Activated CD8-positive, alpha-beta memory T cell treated with anti-CD3 and anti-CD28 coated beads, Interleukin-2, amount 50 U/mL, for 1 hour (primary cell): ENCODE measurements around the gene IGSF3.

Source experiments
- DNase-seq: peaks from one replicate; pipeline ENCODE4 v3.0.0-alpha.2; 2020; ENCODE audit errors: extremely low read depth

The IGSF3 gene

DNA sequence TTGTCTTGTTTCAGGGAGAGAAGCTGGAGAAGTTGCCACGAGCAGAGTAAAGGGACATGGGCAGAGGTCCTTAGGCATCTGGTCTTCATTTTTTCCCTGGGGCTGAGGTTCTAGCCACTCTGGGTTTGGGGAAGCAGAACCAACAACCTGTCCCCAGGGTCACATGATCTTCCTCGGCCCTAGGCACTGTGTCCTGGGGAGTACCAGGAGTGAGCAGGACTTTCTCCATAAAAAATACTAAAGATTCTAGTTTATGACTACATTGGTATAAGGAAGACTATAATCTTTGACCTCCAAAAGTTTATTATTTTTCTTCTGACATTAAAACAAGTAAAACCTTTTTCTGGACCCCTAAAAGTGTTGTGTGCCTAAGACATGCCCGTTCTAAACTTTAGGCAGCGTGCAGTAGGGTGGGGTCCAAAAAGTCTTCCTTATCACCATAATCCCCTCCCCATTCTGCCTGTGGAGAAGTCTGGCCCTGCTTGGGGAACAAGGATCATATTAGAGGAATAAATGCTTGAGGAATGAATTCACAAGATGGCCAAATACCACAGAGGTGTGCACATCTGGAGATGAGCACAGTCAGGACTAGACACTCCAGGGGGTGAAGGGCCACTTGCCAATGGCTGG is 19.3 kb upstream of the IGSF3 start:
- DNase-seq: no peak

DNA sequence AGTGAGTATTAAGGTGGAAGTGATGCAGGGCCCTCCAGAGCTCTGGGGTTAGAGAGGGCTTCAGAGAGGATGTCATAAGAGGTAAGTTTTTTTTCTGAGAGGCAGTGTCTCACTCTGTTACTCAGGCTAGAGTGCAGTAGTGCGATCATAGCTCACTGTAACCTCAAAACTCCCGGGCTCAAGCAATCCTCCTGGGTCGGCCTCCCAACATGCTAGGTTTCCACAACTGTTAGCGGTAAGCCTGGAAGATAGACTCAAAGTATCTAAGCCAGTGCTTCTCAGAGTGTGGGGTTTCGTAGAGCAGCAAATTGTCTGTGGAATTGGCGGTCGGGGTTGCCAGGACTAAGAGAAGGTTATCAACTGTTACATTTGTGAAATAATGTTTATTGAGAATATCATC is 18.6 kb upstream of the IGSF3 start:
- no peak for DNase-seq

DNA sequence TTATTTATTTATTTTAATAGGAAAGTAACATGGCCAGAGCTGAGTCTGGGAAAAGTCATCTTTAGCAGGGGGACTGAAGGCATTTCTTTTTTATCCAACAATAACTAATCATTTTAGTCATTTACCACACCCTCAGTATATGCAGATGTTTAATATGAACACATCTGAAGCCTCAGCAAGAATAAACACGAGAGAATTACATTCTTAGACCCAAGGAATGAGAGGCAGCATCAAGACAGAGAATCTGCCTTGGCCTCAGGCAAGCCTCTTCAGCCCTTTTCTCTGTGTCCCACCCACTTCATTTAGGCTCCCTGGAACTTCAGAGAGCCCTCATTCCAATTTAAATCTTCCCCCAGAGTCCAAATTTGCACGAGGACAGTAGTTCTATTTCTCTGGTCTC is 17.0 kb upstream of the IGSF3 start:
- no peak for DNase-seq

DNA sequence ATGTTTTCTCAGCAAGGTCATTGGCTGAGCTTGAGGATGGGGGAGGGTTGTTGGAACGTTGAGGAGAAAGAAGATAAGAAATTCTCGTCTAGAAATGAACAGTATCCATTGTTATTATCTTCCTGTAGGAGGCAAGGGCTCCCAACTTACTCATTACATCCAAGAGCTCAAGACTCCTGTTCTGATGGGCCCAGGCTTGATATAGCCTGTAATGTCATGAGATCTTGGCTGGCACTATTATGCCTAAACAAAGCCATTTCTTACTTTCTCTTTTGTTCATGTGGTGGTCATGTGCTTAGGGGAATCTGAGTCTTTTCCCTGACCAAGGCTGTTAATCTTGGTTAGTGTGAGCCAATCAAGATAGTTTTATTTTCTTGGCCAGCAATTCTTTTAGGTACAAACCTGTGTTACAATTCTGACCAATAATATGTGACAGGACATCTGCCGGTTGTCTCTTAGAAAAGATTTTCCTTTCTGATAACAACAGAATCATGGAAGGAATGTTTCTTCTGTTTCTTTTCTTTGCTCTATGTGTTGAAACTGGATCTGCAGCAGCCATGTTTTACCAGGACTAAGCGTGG is 15.2 kb upstream of the IGSF3 start:
- no peak for DNase-seq

DNA sequence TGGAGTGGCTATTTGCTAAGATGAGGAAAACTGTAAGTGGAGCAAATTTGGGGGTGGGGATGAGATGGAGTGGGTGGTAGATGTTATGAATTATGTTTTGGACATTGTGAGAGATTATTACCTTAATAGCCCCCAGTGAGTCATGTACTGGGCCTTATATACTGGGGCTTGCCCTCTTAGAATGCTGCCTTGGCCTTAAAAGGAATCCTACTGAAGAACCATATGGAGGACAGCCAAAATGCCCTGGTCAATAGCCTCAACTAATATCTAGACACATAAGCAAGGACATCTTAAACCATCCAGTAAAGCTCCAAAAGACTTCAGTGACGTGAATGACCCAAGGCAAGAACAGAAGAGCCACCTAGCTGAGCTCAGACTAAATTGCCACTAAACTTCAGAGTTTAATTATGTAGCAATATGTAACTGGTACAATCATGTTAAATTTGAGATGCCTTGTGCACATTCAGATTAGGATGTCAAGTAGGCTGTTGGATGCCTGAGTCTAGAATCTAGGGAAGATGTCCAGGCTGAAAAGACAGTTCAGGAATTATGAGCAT is 13.9 kb upstream of the IGSF3 start:
- no peak for DNase-seq

DNA sequence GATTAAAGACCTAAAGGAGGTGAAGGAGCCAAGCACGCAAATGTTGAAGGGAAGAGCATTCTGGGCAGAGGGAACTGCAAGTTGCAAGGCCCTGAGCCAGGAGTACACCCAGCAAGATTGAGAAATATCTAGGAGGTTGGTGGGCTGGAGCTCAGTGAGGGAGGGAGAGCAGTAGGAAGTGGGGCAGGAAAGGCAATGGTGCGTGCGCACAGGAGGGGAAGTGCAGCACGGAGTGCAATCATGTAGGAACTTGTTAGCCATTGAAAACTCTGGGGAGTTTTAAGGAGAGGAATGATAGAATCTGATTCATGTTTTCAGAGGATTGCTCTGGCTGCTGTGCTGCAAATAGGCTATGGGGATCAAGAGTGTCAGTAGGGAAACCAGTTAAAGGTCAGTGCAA is 13.2 kb upstream of the IGSF3 start:
- DNase-seq: no peak

DNA sequence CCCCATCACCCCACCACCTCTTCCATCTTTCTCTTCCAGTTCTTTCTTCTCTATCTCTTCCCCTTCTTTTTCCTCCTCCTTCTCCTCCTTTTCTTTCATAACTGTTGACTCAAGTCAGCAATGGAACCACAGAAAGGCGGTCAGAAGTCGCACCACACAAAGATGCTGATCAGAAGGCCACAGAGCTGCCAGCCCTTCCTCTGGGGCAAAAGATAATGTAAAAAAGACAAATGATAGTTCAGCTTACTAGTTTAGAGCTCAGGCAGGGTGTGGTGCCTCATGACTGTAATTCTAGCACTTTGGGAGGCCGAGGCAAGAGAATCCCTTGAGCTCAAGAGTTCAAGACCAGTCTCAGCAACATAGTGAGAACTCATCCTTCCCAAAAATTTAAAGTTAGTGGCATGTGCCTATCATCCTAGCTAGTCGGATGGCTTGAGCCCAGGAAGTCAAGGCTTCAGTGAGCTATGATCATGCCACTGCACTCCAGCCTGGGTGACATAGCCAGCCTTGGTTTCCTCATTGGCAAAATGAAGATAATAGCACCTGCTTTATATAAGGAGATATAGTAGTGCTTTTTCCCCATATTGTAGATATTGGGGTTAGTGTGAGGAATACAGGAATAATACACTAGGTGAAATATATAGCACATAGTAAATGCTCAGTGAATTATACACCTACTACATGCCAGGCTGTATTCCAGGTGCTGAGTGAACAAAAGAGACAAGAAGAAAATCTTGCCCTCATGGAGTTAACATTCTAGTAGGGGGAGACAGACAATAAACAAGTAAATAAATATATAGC is 12.5 kb upstream of the IGSF3 start:
- no peak for DNase-seq

DNA sequence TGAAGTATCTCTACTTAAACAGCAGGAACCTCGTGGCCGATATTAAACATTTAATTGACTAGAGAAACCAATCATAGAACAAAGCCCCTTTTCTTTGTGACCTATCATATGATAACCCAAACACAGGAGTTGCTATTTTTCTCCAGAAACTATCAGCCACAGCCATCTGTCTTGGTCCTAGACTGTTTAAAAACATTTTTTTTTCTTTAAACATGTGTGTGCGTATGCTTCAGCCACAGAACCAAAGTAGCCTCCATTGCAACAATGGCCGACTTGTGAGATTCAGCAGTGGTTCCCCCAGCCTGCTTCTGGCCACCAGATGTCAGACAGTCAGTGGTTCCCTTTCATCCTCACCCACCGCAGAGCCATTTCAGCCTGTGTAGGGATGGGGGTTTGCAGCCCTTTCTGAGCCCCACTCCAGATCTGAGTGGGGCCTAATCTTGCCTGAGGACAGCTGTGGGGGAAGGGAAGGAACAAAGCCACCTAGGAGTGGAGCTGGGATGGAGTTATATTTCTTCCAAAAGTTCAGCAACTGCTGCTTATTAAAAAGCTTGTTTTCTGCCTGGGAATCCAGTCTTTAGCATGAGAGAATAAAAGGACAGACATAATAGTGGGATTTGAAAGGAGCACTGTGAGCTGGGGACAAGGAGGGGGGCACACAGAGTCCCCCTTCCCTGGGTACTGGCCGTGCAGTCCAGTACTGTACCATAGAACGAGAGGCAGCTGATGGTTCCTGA is 11.7 kb upstream of the IGSF3 start:
- no peak for DNase-seq

DNA sequence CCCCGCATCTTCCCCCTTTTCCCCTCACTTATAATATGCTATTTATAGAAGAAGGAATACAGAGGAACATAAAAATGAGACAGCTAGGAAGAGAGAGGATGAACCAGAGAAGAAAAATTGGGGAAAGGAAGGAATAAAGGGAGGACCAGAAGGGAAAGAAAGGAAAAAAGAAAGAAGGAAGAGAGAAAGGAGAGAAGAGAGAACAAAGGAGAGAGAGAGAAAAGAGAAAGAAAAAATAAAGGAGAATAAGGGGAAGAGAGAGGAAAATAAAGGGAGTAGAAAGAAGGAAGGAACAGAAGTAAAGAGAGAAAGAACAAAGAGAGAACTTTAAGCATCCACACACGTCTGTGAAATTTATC is 11.2 kb upstream of the IGSF3 start:
- no peak for DNase-seq

DNA sequence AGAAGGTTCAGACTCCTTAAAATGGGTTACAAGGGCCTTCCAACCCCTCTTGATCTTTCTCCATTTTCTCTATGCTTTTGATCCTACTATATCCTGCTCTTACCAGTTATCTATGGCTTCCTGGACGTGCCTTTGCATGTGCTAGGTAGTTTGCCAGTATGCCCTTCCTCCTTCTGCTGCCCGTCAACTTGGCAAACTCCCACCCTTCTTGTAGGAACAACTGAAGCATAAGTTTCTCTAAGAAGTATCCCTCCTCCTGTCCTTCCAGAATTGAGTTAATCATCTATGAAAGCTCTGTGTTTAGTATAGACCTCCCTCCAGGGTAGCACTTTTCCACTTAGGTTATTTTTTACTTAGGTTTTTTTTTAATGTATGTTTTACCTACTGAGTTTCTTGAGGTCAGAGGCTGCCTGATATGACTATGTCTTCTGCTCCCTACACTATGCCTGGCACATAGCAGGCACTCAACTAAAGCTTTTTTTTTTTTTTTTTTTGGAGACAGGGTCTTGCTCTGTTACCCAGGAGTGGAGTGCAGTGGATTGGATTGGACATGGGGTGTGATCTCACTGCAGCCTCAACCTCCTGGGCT is 10.0 kb upstream of the IGSF3 start:
- DNase-seq: no peak

DNA sequence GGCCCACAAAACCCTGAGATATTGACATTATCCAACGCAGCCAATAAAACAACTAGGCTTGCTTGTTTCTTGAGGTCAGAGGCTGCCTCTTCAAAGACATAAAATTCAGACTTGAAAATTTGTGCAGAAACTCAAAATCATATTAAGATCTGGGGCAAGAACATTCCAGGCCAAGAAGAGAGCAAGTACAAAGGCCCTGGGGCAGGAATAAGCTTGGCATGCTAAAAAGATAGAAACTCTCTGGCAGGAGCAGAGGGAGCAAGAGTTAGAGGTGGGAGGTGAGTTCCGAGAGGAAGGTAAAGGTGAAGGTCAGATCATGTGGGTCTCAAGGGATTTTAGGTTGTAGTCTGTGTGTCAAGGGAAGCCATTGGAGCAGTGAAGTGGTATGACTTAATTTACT is 8.8 kb upstream of the IGSF3 start:
- no peak for DNase-seq

DNA sequence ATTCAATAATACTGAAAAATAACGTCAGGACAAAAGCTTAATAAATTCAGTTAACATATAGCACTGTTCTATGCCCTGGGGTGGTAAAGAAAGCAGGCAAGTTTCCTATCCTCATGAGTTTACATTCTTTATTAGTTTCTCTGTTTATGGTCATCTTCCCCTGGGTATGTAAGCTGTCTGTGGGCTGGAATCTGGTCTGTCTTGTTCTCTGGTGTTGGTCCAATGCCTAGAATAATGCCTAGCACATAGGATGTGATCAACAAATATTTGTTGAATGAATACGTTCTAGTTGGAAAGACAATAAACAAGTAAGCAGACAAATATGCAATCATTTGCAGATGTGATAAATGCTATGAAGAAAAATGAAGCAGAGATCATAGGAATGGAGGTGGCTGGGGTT is 7.2 kb upstream of the IGSF3 start:
- no peak for DNase-seq

DNA sequence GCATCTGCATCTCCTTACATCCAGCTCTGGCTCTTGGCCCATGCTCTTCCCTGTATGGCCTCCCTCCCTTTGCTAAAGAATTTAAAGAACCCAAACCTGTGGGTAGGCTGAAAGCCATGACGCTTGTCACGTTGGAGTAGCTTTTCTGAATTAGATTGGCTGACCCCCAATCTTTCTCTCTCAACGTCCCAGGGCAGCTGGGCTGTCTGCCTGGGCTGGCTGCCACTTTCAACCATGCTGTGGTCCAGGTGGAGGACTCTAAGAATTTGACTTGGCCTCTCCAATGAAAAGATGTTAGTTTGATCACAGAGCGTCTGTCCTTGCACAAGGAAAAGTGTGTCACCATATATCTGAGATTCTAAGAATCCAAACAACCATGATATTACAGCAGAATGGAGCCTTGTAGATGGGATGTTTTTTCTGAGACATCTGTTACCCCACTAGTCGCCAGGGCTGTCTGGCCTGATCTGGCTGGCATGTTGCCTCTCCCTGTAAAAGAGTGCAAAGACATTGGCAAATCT is 6.5 kb upstream of the IGSF3 start:
- no peak for DNase-seq

DNA sequence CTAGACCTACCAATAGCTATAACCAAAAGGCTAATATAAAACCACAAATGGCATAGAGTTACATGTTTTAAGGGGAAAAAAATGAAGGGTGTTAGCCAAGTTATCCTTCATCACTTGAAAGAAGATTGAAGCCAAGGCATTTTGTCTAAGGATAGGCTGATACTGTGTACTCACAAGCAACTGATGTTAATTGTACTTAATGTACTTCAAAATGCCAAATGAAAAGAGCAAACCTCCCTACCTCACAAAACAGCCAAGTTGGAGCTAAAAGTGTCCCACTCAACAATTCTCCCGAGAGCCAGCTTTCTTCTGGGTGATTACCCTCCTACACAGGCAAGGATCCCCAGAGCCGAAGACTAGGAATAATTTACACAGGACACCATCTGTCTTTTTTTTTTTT is 4.4 kb upstream of the IGSF3 start:
- no peak for DNase-seq

DNA sequence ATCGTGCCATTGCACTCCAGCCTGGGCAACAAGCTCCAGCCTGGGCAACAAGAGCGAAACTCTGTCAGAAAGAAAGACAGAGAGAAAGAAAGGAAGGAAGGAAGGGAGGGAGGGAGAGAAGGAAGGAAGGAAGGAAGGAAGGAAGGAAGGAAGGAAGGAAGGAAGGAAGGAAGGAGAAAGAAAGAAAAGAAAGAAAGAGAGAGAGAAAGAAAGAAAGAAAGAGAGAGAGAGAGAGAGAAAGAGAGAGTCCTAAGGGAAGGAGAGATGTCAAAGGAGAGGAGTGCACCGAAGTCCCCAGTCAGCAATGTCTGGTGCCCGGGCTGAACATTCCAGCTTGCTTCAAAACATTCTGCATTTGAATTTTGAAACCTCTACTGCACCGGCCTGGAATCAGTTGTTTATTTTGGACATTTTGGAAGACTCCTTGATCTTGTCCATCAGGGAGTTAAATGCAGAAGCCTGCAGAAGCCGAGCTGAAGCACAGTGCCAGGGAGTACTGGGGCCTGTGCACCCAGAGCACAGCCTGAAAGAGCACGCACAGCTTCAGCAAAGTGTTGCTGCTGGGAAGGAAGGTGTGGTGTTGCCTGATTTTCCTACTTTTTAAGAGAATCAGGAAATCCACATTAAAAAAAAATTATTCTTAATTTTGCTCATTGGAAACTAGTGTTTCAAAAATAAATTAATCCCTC is 3.7 kb upstream of the IGSF3 start:
- no peak for DNase-seq

DNA sequence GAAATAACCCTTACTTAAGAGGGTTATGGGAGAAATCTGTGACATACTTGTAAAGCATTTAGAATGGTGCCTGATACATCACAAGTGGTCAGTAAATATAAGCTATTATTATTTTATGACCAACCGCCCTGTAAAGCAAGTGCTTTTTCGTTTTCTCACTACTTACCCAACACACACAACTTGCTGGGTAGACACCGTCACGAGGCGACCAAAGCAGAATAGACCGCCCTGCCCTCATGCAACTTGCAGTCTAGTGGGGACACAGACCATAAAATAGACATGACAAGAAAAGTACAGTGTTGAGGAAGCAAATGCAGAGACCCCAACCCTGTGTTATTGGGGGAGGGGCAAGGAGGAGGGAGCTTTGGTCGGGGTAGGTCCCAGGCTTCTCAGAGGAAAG is 744 bp upstream of the IGSF3 start:
- no peak for DNase-seq

DNA sequence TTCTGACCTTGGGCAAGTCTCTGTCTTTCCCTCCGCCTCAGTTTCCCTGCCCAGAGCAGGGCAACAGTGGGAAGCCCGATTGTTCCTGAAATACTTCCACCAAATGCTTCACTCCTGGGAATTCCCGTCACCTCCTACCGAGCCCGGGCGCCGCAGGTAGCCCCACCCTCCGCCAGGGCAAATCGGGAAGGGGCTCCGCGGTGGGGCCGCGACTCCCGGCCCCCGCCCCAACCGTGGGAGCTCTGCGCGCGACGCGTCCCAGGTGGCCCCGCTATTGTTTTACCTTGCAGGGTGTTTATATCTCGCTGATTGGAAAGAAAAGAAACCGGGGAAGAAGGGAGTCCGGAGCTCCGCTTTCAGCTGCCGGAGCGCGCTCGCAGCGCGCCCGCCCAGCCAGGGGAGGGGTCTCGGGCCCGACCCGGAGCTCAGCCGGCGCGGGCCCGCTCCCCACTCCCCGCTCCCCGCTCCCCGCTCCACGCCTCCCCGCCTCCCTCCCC is 407 bp downstream of the IGSF3 start:
- no peak for DNase-seq

DNA sequence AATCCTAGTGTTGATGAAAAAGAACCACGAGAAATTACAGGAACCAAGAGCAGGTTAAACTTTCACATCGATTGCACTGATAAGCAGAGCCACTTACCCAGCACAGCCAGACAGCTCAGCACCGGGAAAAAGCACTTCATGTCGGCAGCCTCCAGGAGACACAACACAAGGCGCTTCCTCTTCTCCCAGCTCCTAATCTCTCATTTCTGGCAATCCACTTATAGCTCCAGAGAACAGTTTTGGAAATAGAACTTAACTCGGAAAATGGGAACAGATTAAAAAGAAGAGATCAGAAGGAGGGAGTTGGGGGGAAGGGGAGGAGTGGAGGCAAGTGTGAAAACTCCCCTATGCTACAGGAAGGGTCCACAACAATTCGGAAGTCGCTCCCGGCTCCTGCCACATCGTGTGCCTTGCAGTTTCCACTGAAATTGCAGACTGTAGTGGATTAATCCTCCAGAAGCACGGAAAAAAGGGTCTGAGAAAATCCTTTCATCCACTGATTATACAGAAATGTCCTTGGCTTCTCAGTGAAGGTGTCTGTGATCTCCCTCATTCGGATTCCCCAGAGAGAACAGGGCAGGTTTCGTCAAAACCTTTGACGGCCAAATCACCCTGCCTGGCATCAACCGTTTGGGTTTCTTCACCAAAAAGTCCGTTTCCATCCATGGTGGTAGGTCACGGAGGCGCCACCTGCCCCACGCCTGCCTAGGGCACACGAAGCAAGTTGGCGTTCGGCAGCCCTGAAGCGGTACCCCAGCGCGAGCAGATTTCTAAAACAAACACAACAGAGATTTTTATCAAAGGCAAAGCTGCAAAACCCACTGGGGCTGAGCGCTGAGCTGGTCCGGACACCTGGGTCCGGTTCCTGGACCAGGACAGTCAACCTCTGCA is 1.1 kb downstream of the IGSF3 start:
- DNase-seq: no peak

DNA sequence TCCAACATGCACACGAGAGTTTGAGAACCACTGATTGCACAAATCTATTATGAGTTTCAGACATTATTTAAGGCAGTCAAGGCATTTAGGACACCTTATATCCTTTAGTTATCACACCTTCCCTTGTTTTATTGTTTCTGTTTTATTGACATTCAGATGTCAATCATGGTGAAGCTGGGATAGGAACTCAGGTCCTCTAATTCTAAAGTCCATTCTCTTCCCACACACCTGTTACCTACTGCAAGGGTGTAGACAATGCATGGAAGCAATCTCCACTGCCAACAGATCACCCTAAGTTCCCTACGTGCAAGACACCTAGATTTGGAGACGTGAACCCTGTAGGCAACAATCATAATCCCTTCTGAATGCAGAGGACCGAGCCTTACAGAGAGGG is 2.6 kb downstream of the IGSF3 start:
- no peak for DNase-seq

DNA sequence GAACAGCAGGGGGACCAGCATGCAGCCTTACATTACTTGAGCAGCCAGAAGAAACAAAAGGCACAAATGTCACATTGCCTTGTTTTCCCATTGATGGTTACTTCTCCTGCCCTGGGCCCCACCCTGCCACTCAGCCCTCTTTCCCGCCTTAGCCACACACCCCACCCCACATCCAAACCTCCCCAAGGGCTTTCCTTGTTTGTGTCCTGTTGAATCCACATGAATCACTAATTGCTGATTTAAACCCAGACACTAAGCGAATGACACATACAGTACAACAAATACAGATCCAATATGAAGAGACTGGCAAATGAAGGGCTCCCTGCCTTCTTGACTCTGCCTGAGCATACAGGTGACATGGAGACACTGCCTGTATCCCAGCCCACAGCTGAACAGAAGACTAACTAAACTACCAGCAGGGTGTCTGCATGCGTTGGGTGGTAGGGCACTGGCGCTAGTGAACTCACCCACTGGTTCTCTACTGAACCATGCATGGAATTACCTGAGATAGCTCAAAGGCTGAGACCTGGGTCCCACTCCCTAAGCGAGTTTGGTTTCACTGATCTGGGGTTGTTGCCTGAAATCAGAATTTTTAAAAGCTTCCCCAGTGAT is 3.1 kb downstream of the IGSF3 start:
- DNase-seq: no peak
